Measurements from ENCODE around the gene SPATA2. TPM values are rescaled to one million over a fixed set of nuclear protein-coding genes. Genes with fewer than 3 reads are reported as not detected.

The SPATA2 gene
- total and polyA plus RNA-seq, 2 of the 8 experiments (the other 6 are each of a cell fraction or from before 2014, with no cell fraction given): 11.0 to 13.0 TPM

- TF ChIP-seq, protein P1, sequence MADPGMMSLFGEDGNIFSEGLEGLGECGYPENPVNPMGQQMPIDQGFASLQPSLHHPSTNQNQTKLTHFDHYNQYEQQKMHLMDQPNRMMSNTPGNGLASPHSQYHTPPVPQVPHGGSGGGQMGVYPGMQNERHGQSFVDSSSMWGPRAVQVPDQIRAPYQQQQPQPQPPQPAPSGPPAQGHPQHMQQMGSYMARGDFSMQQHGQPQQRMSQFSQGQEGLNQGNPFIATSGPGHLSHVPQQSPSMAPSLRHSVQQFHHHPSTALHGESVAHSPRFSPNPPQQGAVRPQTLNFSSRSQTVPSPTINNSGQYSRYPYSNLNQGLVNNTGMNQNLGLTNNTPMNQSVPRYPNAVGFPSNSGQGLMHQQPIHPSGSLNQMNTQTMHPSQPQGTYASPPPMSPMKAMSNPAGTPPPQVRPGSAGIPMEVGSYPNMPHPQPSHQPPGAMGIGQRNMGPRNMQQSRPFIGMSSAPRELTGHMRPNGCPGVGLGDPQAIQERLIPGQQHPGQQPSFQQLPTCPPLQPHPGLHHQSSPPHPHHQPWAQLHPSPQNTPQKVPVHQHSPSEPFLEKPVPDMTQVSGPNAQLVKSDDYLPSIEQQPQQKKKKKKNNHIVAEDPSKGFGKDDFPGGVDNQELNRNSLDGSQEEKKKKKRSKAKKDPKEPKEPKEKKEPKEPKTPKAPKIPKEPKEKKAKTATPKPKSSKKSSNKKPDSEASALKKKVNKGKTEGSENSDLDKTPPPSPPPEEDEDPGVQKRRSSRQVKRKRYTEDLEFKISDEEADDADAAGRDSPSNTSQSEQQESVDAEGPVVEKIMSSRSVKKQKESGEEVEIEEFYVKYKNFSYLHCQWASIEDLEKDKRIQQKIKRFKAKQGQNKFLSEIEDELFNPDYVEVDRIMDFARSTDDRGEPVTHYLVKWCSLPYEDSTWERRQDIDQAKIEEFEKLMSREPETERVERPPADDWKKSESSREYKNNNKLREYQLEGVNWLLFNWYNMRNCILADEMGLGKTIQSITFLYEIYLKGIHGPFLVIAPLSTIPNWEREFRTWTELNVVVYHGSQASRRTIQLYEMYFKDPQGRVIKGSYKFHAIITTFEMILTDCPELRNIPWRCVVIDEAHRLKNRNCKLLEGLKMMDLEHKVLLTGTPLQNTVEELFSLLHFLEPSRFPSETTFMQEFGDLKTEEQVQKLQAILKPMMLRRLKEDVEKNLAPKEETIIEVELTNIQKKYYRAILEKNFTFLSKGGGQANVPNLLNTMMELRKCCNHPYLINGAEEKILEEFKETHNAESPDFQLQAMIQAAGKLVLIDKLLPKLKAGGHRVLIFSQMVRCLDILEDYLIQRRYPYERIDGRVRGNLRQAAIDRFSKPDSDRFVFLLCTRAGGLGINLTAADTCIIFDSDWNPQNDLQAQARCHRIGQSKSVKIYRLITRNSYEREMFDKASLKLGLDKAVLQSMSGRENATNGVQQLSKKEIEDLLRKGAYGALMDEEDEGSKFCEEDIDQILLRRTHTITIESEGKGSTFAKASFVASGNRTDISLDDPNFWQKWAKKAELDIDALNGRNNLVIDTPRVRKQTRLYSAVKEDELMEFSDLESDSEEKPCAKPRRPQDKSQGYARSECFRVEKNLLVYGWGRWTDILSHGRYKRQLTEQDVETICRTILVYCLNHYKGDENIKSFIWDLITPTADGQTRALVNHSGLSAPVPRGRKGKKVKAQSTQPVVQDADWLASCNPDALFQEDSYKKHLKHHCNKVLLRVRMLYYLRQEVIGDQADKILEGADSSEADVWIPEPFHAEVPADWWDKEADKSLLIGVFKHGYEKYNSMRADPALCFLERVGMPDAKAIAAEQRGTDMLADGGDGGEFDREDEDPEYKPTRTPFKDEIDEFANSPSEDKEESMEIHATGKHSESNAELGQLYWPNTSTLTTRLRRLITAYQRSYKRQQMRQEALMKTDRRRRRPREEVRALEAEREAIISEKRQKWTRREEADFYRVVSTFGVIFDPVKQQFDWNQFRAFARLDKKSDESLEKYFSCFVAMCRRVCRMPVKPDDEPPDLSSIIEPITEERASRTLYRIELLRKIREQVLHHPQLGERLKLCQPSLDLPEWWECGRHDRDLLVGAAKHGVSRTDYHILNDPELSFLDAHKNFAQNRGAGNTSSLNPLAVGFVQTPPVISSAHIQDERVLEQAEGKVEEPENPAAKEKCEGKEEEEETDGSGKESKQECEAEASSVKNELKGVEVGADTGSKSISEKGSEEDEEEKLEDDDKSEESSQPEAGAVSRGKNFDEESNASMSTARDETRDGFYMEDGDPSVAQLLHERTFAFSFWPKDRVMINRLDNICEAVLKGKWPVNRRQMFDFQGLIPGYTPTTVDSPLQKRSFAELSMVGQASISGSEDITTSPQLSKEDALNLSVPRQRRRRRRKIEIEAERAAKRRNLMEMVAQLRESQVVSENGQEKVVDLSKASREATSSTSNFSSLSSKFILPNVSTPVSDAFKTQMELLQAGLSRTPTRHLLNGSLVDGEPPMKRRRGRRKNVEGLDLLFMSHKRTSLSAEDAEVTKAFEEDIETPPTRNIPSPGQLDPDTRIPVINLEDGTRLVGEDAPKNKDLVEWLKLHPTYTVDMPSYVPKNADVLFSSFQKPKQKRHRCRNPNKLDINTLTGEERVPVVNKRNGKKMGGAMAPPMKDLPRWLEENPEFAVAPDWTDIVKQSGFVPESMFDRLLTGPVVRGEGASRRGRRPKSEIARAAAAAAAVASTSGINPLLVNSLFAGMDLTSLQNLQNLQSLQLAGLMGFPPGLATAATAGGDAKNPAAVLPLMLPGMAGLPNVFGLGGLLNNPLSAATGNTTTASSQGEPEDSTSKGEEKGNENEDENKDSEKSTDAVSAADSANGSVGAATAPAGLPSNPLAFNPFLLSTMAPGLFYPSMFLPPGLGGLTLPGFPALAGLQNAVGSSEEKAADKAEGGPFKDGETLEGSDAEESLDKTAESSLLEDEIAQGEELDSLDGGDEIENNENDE (IDR thresholded peaks at IDR 0.05; ENCODE audit: insufficient replicate concordance, low read length): no peak
- TF ChIP-seq SIX5 (IDR thresholded peaks at IDR 0.05; ENCODE audit: low read depth, low read length): no peak
- TF ChIP-seq NRF1 (IDR thresholded peaks at IDR 0.05; ENCODE audit: low read depth, low read length): no peak
- no peak for TF ChIP-seq KDM5A (IDR thresholded peaks at IDR 0.05; ENCODE audit: low read length)
- no peak for TF ChIP-seq RBBP5 (IDR thresholded peaks at IDR 0.05; ENCODE audit: borderline replicate concordance, low read depth, low read length)
- no peak for TF ChIP-seq MAFK (IDR thresholded peaks at IDR 0.05; ENCODE audit: low read depth, low read length)
- no peak for TF ChIP-seq SP2 (IDR thresholded peaks at IDR 0.05; ENCODE audit: low read length)
- TF ChIP-seq RFX5 (IDR thresholded peaks at IDR 0.05; ENCODE audit: borderline replicate concordance, low read depth, low read length): no peak
- no peak for TF ChIP-seq JUN (IDR thresholded peaks at IDR 0.05; ENCODE audit: low read depth, low read length)
- TF ChIP-seq SP4 (IDR thresholded peaks at IDR 0.05; ENCODE audit: low read length): no peak
- TF ChIP-seq SRF (IDR thresholded peaks at IDR 0.05; ENCODE audit: low read depth, low read length): no peak
- TF ChIP-seq TBP (IDR thresholded peaks at IDR 0.05; ENCODE audit: low read depth, low read length): no peak
- no peak for TF ChIP-seq YY1 (IDR thresholded peaks at IDR 0.05; ENCODE audit: low read depth, low read length)
- TF ChIP-seq POLR2AphosphoS5 (IDR thresholded peaks at IDR 0.05; ENCODE audit: low read depth, low read length): no peak
Observed at GRCh38 chr20:49918446-49918845, 3.1 kb upstream of the SPATA2 start (continued).

Data from H1 (cell line).